Measurements from ENCODE around the gene DOK3.
"Not testable (repeated sequence)": the region's sequence is repeated elsewhere in the genome, so short reads cannot be mapped to it uniquely, and the experiment has no call there.

DNA sequence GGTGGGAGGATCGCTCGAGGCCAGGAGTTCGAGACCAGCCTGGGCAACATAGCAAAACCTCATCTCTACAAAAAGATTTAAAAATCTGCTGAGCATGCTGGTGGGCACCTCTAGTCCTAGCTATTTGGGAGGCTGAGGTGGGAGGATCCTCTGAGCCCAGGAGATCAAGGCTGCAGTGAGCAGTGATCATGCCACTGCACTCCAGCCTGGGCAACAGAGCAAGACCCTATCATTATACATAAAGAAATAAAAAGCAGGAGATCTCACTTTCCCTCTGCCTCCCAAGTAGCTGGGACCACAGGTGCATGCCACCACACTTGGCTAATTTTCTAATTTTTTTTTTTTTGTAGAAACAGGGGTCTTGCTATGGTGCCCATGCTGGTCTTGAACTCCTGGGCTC lies 23.9 kb downstream of the DOK3 start:
- TF ChIP-seq, protein P1, sequence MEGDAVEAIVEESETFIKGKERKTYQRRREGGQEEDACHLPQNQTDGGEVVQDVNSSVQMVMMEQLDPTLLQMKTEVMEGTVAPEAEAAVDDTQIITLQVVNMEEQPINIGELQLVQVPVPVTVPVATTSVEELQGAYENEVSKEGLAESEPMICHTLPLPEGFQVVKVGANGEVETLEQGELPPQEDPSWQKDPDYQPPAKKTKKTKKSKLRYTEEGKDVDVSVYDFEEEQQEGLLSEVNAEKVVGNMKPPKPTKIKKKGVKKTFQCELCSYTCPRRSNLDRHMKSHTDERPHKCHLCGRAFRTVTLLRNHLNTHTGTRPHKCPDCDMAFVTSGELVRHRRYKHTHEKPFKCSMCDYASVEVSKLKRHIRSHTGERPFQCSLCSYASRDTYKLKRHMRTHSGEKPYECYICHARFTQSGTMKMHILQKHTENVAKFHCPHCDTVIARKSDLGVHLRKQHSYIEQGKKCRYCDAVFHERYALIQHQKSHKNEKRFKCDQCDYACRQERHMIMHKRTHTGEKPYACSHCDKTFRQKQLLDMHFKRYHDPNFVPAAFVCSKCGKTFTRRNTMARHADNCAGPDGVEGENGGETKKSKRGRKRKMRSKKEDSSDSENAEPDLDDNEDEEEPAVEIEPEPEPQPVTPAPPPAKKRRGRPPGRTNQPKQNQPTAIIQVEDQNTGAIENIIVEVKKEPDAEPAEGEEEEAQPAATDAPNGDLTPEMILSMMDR (conservative IDR thresholded peaks at IDR 0.05) = not testable (repeated sequence)
- TF ChIP-seq ZFX (IDR thresholded peaks at IDR 0.05) = not testable (repeated sequence)
